Measurements from ENCODE around the gene TLE1.
"Not testable (repeated sequence)": the region's sequence is repeated elsewhere in the genome, so short reads cannot be mapped to it uniquely, and the experiment has no call there.

The TLE1 gene

GRCh38 chr9:81597419-81598122, 91.8 kb downstream of the TLE1 start:
- Histone ChIP-seq H2AFZ (ENCODE audit: low read depth) (no peak overlapping the region), H3K4me1 (ENCODE audit: low read depth, poor library complexity, severe bottlenecking) (peaks cover 25% of the 10 kb centered on the region), H3K79me2 (ENCODE audit: insufficient read depth, low read depth) (no peaks in the 10 kb centered on the region), H3K4me2 (no peak overlapping the region), H3K36me3 (ENCODE audit: insufficient read depth) (no peaks in the 10 kb centered on the region), H3K27me3 (ENCODE audit: insufficient read depth, low read depth) (no peaks in the 10 kb centered on the region), H3K4me3 (IDR thresholded peaks at IDR 0.05; ENCODE audit: insufficient read depth, low read depth, low read length) (no peak overlapping the region), H3K9ac (no peak overlapping the region), H3K27ac (no peak overlapping the region), H4K20me1 (ENCODE audit: insufficient read depth) (no peaks in the 10 kb centered on the region)
- TF ChIP-seq, protein P1, sequence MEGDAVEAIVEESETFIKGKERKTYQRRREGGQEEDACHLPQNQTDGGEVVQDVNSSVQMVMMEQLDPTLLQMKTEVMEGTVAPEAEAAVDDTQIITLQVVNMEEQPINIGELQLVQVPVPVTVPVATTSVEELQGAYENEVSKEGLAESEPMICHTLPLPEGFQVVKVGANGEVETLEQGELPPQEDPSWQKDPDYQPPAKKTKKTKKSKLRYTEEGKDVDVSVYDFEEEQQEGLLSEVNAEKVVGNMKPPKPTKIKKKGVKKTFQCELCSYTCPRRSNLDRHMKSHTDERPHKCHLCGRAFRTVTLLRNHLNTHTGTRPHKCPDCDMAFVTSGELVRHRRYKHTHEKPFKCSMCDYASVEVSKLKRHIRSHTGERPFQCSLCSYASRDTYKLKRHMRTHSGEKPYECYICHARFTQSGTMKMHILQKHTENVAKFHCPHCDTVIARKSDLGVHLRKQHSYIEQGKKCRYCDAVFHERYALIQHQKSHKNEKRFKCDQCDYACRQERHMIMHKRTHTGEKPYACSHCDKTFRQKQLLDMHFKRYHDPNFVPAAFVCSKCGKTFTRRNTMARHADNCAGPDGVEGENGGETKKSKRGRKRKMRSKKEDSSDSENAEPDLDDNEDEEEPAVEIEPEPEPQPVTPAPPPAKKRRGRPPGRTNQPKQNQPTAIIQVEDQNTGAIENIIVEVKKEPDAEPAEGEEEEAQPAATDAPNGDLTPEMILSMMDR (conservative IDR thresholded peaks at IDR 0.05; ENCODE audit: low read depth, low read length): no peak

DNA sequence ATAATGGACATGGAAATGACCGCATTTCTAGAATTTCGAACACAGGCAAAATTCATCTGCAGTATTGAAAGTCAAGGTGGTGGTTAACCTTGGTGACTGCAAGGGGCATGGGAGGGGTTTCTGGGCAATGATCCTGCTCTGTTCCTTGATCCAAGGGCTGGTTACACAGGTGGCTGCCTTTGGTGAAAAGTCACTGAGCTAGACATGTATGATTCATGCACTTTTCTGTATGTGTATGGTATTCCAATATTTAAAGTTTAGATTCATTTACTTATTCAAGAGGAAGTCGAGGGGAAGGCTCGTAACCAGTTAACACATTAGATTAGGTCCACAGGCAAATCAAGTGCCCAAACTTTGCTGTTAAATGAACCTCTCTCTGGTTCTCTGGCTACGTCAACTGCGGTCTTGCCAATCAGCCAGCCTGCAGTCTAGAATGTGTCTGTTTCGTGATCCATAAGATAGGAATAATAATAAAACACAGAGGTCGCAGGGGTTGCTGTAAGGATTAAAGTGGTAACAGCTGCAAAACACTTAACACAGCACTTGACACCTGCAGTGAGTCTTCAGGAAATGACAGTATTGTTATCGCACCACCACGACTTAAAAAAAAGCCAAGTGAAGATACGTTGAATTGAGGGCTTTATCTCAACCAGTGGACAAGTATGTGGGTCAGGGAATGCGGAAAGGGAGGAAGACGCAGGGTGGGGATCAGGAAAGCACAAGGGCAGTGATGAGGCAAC, 92.5 kb downstream of the TLE1 start:
- Histone ChIP-seq H3K27me3 (ENCODE audit: insufficient read depth, low read depth) (no peaks in the 10 kb centered on the region), H2AFZ (ENCODE audit: low read depth) (no peak overlapping the region), H3K36me3 (ENCODE audit: insufficient read depth) (no peaks in the 10 kb centered on the region), H3K79me2 (ENCODE audit: insufficient read depth, low read depth) (no peaks in the 10 kb centered on the region), H3K27ac (no peak overlapping the region), H3K4me2 (no peak overlapping the region), H4K20me1 (ENCODE audit: insufficient read depth) (no peaks in the 10 kb centered on the region), H3K9ac (no peak overlapping the region), H3K4me1 (ENCODE audit: low read depth, poor library complexity, severe bottlenecking) (peaks cover 25% of the 10 kb centered on the region), H3K4me3 (IDR thresholded peaks at IDR 0.05; ENCODE audit: insufficient read depth, low read depth, low read length) (no peak overlapping the region)
- TF ChIP-seq, protein P1 (conservative IDR thresholded peaks at IDR 0.05; ENCODE audit: low read depth, low read length): no peak

- H3K4me3 ChIP-seq (IDR thresholded peaks at IDR 0.05; ENCODE audit: insufficient read depth, low read depth, low read length): no peak overlapping the region
- H3K79me2 ChIP-seq (ENCODE audit: insufficient read depth, low read depth): no peaks in the 10 kb centered on the region
- no peaks in the 10 kb centered on the region for H4K20me1 ChIP-seq (ENCODE audit: insufficient read depth)
- peaks cover 17% of the 10 kb centered on the region for H3K4me1 ChIP-seq (ENCODE audit: low read depth, poor library complexity, severe bottlenecking)
- H3K9ac ChIP-seq: no peak overlapping the region
- no peak overlapping the region for H2AFZ ChIP-seq (ENCODE audit: low read depth)
- H3K4me2 ChIP-seq: no peak overlapping the region
- H3K27ac ChIP-seq: no peak overlapping the region
- TF ChIP-seq, protein P1 (conservative IDR thresholded peaks at IDR 0.05; ENCODE audit: low read depth, low read length): no peak
- H3K36me3 ChIP-seq (ENCODE audit: insufficient read depth): no peaks in the 10 kb centered on the region
- H3K27me3 ChIP-seq (ENCODE audit: insufficient read depth, low read depth): no peaks in the 10 kb centered on the region
Observed at GRCh38 chr9:81595887-81596543, 93.3 kb downstream of the TLE1 start.

DNA sequence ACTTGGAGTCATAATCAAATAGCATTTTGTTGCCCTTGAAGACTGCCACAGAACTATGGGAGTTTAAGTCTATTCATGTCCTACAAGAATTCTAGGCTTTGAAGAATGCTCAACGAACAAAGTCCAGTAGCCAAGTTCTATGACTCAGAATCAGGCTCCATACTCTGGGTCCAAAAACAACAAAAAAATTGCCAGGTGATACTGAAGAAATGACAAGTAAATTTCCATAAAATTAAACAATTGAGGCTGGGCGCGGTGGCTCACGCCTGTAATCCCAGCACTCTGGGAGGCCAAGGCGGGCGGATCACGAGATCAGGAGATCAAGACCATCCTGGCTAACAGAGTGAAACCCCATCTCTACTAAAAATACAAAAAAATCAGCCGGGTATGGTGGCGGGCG, 94.1 kb downstream of the TLE1 start:
- H3K4me2 ChIP-seq: not testable (repeated sequence)

More for the DNA sequence above, 94.1 kb downstream of the TLE1 start:
- not testable (repeated sequence) for H3K9ac ChIP-seq; H3K36me3 ChIP-seq (ENCODE audit: insufficient read depth); H4K20me1 ChIP-seq (ENCODE audit: insufficient read depth); H3K27me3 ChIP-seq (ENCODE audit: insufficient read depth, low read depth); H3K27ac ChIP-seq; H2AFZ ChIP-seq (ENCODE audit: low read depth); H3K79me2 ChIP-seq (ENCODE audit: insufficient read depth, low read depth); H3K4me3 ChIP-seq (IDR thresholded peaks at IDR 0.05; ENCODE audit: insufficient read depth, low read depth, low read length); H3K4me1 ChIP-seq (ENCODE audit: low read depth, poor library complexity, severe bottlenecking)

Data from KMS-11 (cell line).